HL-60/S4 treated with phorbol 12-myristate 13-acetate at 8.2 ng/mL for 4 days and 3 days (cell line): ENCODE data around the gene FHAD1.

Source experiments
- in situ Hi-C: fragments of 300-500 bp; cut with MboI; formaldehyde crosslinking; loops from 2 replicates; pipeline ENCODE4 v1.15.0; 2022; ENCODE audit warnings: low sequenced_read_pairs

Gene FHAD1

GRCh38 chr1:15426492-15427279 is 179.7 kb downstream of the FHAD1 start:
- in situ Hi-C loops: loop anchor here (10.0 to 25.0 kb wide), 2 partner anchors 82 to 289 kb away; no protein-coding TSS in a partner anchor

DNA sequence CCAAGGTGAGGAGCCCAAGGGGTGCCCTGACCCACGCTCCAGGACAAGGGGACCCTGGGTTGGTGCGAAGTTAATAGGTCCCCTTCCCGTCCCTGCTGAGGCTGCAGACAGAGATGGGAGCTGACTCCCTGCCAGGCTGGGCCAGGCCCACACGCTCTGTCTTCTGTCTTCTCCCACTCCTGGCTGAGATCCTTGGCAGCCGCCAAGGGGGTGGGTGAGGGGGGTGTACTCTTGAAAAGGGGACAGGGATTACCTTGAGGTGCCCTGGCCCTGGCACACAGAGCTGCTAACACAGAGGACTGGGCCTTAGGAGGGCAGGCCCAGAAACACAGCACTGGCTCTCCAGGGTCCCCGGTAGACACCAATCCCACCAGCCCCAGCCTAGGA is 180.2 kb downstream of the FHAD1 start:
- in situ Hi-C loops: loop anchor here (10.0 to 25.0 kb wide), 2 partner anchors 82 to 290 kb away; no protein-coding TSS in a partner anchor

- in situ Hi-C loops: loop anchor here (10.0 to 25.0 kb wide), 2 partner anchors 83 to 291 kb away; no protein-coding TSS in a partner anchor
Measured at GRCh38 chr1:15428252-15428651, 181.2 kb downstream of the FHAD1 start.

DNA sequence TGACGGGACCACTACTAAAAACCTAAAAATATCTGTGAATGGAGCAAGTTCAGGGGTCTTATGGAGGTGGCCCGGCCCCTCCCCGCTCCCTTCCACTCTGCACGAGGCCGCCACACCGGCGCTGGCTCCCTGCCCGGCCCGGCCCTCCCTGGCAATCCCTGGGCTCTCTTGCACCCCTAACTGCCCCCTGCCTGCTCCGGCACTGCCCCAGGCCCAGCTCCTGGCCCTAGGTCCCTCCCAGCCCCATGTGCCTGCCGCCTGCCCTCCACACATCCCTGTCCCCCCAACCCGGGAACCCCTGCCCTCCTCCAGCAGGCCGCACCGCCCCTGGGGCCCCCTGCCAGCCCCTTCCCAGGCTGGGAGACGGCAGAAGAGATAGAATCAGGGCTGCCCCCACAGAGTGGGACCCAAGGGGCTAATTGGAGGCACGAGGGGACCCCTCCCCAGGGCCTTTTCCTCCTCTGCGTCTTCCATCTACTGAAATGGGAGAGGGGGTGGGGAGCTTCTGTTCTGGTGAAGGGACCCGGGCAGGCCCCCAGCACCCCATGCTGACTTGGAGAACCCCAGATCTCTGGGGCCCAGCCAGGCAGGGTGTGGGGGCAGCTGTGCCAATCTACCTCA is 181.9 kb downstream of the FHAD1 start:
- in situ Hi-C loops: loop anchor here (10.0 to 25.0 kb wide), 2 partner anchors 84 to 292 kb away; no protein-coding TSS in a partner anchor

- in situ Hi-C loops: loop anchor here (10.0 to 25.0 kb wide), 2 partner anchors 85 to 292 kb away; no protein-coding TSS in a partner anchor
Measured at GRCh38 chr1:15429701-15430149, 182.7 kb downstream of the FHAD1 start.

DNA sequence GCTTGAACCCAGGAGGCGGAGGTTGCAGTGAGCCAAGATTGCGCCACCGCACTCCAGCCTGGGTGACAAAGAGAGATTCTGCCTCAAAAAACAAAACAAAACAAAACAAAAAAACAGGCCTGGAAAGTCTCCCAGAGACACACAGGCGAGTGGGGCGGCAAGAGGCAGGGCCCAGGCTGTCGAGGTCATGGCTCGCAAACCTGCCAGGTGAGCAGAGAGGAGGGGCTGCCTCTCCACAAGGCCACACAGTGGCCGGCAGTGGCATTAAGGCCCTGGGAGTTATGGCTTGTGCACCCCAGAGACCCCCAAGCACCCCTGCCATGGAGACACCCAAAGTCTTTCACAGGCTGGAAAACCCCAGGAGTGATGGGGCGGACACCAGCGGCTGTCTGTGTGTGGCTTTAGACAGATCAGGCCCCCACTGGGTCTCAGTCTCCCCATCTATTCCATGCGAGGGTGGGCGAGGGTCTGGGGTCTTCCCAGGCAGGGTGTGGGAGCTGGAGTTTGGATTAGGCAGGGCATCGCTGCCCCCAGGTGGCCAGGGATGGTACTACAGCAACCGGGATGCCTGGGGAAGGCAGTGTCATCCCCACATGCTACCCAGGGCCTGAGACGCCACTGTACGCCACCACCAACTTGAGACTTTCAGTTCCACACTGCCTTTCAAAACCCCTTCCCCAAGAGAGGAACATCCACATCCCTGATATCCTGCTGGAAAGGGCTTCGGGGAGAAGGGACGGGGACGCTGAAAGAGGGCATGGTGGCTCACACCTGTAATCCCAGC is 184.0 kb downstream of the FHAD1 start:
- in situ Hi-C loops: loop anchor here (25.0 kb wide), 1 partner anchor 294 kb away; no protein-coding TSS in a partner anchor

- in situ Hi-C loops: loop anchor here (25.0 kb wide), 1 partner anchor 294 kb away; no protein-coding TSS in a partner anchor
Measured at GRCh38 chr1:15431571-15431948, 184.5 kb downstream of the FHAD1 start.

DNA sequence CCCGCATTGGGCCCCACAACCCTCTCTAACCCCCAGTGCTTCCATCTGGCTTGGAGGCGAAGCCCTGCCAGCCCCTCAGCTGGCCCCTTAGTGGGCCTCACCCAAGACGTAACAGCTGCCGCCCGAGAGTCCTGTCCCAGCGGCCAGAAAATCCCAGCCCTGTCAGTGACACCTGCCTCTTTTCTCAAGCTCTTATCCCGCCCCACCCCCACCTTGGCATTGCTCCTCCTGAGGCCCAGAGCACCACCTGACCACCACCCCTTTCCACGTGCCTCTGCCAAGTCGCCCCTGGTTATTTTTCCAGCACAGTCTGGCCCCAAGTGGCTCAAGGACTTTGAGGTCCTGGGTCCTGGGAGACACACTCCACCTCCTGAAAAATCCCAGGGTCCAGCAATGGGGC is 185.3 kb downstream of the FHAD1 start:
- in situ Hi-C loops: loop anchor here (25.0 kb wide), 1 partner anchor 295 kb away; no protein-coding TSS in a partner anchor

DNA sequence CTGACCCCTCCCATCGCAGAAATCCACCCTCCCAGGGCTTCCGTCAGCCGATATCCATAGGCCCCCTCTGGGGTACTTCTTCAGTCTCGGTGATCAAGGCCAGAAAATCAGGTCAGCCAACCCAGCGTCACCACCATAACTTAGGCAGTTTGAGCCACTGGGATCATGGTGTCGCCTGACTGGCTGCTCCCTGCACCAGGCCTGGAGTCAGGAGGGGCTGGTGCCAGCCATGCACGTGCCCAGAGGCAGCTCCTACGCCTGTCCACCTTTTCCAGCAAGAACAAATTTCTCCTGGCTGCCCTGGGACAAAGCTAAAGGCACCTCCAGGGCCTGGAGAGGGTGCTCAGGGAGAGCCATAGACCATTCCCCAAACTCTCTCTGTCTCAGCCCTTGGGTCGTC is 186.4 kb downstream of the FHAD1 start:
- in situ Hi-C loops: loop anchor here (25.0 kb wide), 1 partner anchor 296 kb away; no protein-coding TSS in a partner anchor

DNA sequence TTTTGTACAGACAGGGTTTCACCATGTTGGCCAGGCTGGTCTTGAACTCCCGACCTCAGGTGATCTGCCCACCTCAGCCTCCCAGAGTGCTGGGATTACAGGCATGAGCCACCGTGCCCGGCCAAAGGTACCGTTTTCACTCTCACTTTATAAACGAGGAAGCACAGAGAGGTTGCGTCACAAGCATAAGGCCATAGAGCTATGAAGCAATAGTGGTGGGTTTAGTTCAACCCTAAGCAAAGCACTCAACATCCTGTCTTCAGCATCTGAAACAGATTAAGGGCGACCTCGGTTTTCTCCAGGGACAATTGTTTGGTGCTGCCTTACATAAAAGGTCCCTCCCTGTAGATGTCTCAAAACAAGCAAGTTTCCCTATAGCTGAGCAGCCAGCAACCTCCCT is 187.7 kb downstream of the FHAD1 start:
- in situ Hi-C loops: loop anchor here (25.0 kb wide), 1 partner anchor 297 kb away; no protein-coding TSS in a partner anchor

- in situ Hi-C loops: loop anchor here (25.0 kb wide), 1 partner anchor 298 kb away; no protein-coding TSS in a partner anchor
Measured at GRCh38 chr1:15435239-15436077, 188.4 kb downstream of the FHAD1 start.

- in situ Hi-C loops: loop anchor here (25.0 kb wide), 1 partner anchor 300 kb away; no protein-coding TSS in a partner anchor
Measured at GRCh38 chr1:15436881-15437442, 189.9 kb downstream of the FHAD1 start.

DNA sequence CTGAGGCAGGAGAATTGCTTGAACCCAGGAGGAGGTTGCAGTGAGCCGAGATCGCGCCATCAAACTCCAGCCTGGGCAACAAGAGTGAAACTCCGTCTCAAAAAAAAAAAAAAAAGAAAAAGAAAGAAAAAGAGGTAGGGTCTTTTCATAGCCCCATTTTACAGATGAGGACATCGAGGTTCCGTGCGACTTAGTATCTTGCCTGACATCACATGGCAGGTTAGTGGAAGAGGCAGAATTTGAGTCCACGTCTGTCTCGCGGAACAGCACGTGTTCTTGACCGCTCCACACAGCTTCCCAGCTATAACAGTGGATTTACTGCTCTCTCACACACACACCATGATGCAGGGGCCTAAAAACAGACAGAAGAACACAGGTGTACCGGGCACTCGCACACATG is 192.3 kb downstream of the FHAD1 start:
- in situ Hi-C loops: loop anchor here (25.0 kb wide), 1 partner anchor 302 kb away; no protein-coding TSS in a partner anchor

DNA sequence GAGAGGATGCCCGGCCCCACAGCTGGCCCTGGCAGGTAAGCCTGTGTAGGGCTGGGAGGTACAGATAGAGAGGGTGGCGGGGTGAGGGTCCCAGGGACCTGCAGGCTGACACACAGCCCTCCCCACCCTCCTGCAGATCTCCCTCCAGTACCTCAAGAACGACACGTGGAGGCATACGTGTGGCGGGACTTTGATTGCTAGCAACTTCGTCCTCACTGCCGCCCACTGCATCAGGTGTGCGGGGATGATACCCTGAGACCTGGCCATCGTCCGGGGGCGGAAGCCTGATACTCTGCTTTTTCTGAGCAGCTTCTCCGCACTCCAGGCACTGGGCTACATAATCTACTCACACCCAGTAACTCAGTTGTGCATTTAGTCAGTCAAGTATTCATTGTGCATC is 193.3 kb downstream of the FHAD1 start:
- in situ Hi-C loops: loop anchor here (25.0 kb wide), 1 partner anchor 303 kb away; no protein-coding TSS in a partner anchor

GRCh38 chr1:15441247-15441646 is 194.2 kb downstream of the FHAD1 start:
- in situ Hi-C loops: loop anchor here (25.0 kb wide), 1 partner anchor 304 kb away; no protein-coding TSS in a partner anchor

DNA sequence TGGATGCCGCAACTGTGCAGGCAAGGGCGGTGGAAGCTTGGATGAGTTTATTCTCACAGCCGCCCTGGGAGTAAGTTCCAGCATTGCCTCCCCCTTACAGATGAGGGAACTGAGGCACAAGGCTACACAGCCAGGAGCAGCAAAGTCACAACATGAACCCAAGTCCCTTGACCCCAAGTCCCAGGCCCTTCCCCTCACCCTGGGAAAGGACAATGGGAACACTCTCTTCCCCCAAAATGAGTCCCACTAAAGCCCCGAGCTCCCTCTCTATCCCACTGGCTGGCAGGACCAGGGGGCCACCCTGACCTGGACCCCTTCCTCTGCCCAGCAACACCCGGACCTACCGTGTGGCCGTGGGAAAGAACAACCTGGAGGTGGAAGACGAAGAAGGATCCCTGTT is 195.1 kb downstream of the FHAD1 start:
- in situ Hi-C loops: loop anchor here (25.0 kb wide), 1 partner anchor 305 kb away; no protein-coding TSS in a partner anchor

DNA sequence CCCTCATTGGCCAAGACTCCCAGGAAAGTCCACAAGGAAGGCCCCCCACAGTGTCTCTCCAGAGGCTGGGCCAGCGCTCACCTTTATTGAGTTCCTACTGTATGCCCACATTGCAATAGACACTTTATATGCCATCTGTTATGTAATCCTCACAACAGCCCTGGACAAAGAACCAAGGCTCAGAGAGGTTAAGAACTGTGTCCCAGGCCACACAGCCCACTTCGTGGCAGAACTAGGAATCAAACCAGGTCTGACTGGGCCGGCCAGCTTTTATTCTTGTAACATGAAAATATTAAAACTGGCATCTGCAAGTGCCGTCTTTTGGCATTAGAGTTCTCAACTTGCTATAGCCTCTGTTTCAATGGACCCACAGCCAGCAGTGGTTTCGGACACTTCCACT is 195.7 kb downstream of the FHAD1 start:
- in situ Hi-C loops: loop anchor here (25.0 kb wide), 1 partner anchor 305 kb away; no protein-coding TSS in a partner anchor

GRCh38 chr1:15443281-15443680 is 196.3 kb downstream of the FHAD1 start:
- in situ Hi-C loops: loop anchor here (25.0 kb wide), 1 partner anchor 306 kb away; no protein-coding TSS in a partner anchor
